HUES6 (cell line): Measurements from ENCODE around the gene GABBR2.

ENCODE experiments used
- H3K27ac ChIP-seq: 2 replicates; pipeline ENCODE4 v1.7.0; 2013; ENCODE audit warnings: low read depth, mild to moderate bottlenecking, low read length, inconsistent platforms
- H3K27me3 ChIP-seq: 2 replicates; pipeline ENCODE4 v1.6.1; 2013; ENCODE audit warnings: low read length; ENCODE audit not compliant: control insufficient read depth, insufficient read depth
- H3K36me3 ChIP-seq: 2 replicates; pipeline ENCODE4 v1.6.1; 2013; ENCODE audit warnings: low read length; ENCODE audit not compliant: control insufficient read depth, insufficient read depth
- H3K4me1 ChIP-seq: 2 replicates; pipeline ENCODE4 v1.6.1; 2013; ENCODE audit warnings: low read length; ENCODE audit not compliant: control insufficient read depth, insufficient read depth
- H3K4me3 ChIP-seq: 2 replicates; pipeline ENCODE4 v1.5.1; 2013; ENCODE audit warnings: low read depth, low read length
- H3K9ac ChIP-seq: one replicate; pipeline ENCODE4 v1.6.1; 2013; ENCODE audit warnings: mild to moderate bottlenecking, low read length
- H3K9me3 ChIP-seq: 2 replicates; pipeline ENCODE4 v1.6.1; 2013; ENCODE audit warnings: low read depth, low read length; ENCODE audit not compliant: control insufficient read depth, insufficient read depth

Gene GABBR2

DNA sequence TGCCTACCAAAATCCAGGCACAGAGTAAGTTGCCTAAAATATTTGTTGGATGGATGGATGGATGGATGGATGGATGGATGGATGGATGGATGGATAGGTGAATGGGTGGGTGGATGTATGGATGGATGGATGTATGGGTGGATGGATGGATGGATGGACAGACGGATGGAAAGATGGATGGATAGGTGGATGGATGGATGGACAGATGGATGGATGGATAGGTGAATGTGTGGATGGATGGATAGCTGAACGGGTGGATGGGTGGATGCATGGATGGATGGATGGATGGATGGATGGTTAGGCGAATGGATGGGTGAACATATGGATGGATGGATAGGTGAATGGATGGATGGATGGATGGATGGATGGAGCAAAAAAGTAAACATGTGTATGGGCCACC lies 131.9 kb downstream of the GABBR2 start:
- Histone ChIP-seq H3K36me3 (no peaks in the 10 kb centered on the region), H3K9me3 (no peaks in the 10 kb centered on the region), H3K4me1 (no peaks in the 10 kb centered on the region), H3K9ac (no peak overlapping the region), H3K4me3 (no peak overlapping the region), H3K27ac (no peak overlapping the region), H3K27me3 (no peaks in the 10 kb centered on the region)

DNA sequence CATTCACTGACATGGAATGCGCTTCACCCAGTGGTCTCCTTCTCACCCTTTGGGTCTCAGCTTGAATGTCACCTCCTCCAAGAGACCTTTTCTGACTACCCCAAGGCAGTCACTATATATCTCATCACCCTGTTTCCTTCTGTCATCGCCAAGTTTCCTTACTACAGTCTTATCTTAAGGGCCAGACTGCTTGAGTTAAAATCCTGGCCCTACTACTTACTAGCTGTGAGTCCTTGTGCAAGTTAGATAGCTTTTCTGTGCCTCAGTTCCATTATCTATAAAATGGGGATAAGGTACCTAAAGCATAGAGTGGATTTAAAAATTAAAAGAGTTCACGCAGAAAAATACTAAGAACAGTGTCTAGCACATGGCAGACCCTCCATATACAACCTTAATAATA lies 132.4 kb downstream of the GABBR2 start:
- no peak overlapping the region for H3K4me3 ChIP-seq
- no peaks in the 10 kb centered on the region for H3K9me3 ChIP-seq
- H3K4me1 ChIP-seq, result no peaks in the 10 kb centered on the region
- no peaks in the 10 kb centered on the region for H3K27me3 ChIP-seq
- no peaks in the 10 kb centered on the region for H3K36me3 ChIP-seq
- no peak overlapping the region for H3K9ac ChIP-seq
- no peak overlapping the region for H3K27ac ChIP-seq

DNA sequence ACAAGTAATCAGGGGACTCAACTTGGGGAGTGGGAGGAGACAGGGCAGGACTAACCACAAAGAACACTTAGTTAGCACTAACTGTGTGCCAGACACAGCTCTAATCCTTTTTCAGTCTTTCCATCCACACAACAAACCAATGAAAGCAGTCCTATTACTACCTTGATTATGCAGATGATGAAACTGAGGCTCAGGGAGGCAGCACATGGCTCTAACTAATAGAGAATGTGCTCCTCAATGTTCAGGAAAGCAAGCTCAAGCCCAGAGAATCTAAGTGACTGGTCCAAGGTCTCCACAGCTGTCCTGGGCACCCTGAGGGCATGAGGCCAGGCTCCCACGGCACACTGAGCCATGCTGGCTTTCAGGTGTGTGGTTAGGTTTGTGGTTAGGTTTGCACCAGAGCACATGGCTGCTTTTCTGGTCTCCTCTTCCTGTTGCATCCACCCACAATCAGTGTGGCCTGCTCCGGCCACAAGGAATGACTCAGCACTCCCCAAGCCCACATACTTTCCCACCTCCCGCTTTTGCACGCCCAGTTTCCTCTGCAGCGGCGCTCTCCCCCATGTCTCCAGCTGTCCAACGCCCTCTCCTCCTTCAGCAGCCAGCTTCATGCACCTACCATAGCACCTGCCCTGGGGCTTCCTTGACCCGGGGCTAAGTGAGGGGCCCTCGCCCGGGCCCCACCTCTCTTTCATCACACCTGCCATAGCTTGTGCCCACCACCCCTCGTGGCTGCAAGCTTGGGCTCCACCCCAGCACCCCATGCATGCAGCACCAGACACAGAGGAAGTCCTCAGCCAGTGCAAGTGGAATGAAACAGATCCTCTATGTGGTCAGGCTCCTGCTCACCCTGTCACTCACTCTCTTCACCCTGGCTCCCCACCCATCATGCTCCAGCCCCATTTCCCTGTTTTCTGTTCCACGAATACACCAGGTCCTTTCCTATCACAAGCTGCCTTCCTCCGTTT lies 133.1 kb downstream of the GABBR2 start:
- H3K4me1 ChIP-seq, result no peaks in the 10 kb centered on the region
- H3K9me3 ChIP-seq, result no peaks in the 10 kb centered on the region
- H3K9ac ChIP-seq, result no peak overlapping the region
- H3K36me3 ChIP-seq, result no peaks in the 10 kb centered on the region
- no peak overlapping the region for H3K27ac ChIP-seq
- H3K4me3 ChIP-seq, result no peak overlapping the region
- H3K27me3 ChIP-seq, result no peaks in the 10 kb centered on the region

DNA sequence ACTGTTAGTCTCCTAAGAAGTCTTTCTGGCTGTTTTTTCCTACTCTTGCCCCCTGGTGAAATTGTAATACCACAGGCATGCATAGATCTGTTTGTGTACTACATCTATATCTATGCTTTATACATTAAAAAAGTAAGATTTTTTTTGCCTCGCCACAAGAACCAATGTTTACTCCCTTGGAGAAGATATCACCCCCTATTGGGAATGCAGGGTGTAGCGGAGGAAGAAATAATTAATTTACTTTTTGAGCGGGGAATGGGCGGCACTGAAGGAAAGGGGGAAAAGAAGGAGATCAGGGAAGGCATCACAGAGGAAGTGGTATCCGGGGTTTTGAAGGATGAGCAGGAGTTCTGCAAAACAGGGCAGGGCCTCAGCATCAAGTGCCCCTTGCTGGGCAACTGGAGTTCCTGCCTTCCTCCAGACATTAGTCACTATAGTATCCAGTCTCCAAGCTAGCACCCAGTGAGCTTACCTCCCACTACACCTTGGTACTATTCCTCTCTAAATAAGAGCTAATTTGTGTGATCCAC lies 134.9 kb downstream of the GABBR2 start:
- H3K9me3 ChIP-seq, result no peaks in the 10 kb centered on the region
- no peaks in the 10 kb centered on the region for H3K27me3 ChIP-seq
- H3K4me1 ChIP-seq, result no peaks in the 10 kb centered on the region
- no peak overlapping the region for H3K4me3 ChIP-seq
- no peak overlapping the region for H3K27ac ChIP-seq
- H3K9ac ChIP-seq, result no peak overlapping the region
- H3K36me3 ChIP-seq, result no peaks in the 10 kb centered on the region

DNA sequence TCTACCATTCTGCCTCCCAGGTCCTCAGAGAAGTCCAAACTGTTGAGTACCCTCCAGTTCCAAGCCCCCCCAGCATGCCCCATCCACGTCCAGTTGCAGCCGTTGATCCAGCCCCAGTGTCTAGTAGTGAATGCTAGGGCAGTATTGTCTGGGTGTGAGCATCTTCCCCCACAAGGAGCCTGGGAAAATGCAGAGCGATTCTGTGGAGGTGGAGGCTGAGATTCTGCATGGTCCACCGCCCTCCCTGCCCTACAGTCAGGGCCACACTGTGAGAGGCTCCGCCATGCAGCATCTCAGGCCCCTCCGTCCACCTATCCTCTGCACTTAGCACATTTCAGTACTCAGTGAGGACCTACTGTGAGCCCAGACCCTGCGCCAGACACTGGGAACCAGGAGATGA lies 135.9 kb downstream of the GABBR2 start:
- Histone ChIP-seq H3K9me3 (no peaks in the 10 kb centered on the region), H3K4me3 (no peak overlapping the region), H3K9ac (no peak overlapping the region), H3K27ac (no peak overlapping the region), H3K36me3 (no peaks in the 10 kb centered on the region), H3K27me3 (no peaks in the 10 kb centered on the region), H3K4me1 (no peaks in the 10 kb centered on the region)

DNA sequence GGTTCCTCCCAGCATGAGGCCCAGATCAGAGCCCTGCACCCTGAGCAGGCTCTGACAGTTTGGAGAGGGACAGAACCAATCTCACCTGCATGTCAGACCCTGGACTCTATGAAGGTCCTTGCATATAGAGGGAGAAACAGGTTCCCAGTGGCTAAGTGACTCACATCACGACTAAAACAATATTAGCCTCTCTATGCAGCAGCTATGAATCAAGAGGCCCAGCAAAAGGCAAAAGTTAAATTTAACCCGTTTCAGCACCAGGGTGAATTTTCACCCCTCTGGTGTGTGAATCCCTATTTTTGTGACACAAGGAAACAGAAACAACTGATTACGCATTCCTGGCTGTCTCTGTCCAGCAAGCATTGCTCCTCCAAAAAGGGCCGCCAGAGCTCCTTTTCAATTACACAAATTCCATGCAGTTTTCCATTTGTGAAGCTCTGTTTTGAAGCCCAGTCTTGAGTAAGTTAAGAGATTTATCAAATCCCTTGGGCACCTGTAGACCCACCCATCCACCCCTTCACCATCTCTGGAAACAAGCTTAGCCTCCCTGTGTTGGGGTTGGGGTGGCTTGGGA lies 136.6 kb downstream of the GABBR2 start:
- Histone ChIP-seq H3K9ac (no peak overlapping the region), H3K9me3 (no peaks in the 10 kb centered on the region)

DNA sequence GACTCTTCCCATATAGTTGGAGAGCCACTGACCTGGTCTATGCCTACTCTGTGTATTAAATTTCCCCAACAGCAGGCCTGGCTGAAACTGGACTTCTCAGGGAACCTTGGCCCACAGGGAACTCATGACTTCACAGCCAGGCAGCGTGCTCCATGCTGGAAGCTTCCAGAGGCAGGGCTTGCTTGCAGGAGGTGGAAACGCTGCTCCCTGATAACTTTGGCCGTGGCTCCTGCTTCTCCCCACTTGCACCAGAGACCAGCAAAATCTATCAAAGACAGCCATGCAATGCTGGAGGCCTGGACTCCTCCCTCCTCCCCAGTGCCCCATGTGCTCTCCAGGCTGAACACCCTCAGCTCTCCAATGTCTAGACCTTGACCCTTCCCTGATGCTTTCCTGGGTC lies 137.1 kb downstream of the GABBR2 start:
- no peak overlapping the region for H3K4me3 ChIP-seq
- no peaks in the 10 kb centered on the region for H3K9me3 ChIP-seq
- H3K9ac ChIP-seq, result no peak overlapping the region
- H3K36me3 ChIP-seq, result no peaks in the 10 kb centered on the region
- H3K27ac ChIP-seq, result no peak overlapping the region
- no peaks in the 10 kb centered on the region for H3K27me3 ChIP-seq
- no peaks in the 10 kb centered on the region for H3K4me1 ChIP-seq

More for the DNA sequence above, 136.6 kb downstream of the GABBR2 start:
- H3K4me3 ChIP-seq, result no peak overlapping the region
- H3K36me3 ChIP-seq, result no peaks in the 10 kb centered on the region
- H3K27me3 ChIP-seq, result no peaks in the 10 kb centered on the region
- H3K27ac ChIP-seq, result no peak overlapping the region
- H3K4me1 ChIP-seq, result no peaks in the 10 kb centered on the region

DNA sequence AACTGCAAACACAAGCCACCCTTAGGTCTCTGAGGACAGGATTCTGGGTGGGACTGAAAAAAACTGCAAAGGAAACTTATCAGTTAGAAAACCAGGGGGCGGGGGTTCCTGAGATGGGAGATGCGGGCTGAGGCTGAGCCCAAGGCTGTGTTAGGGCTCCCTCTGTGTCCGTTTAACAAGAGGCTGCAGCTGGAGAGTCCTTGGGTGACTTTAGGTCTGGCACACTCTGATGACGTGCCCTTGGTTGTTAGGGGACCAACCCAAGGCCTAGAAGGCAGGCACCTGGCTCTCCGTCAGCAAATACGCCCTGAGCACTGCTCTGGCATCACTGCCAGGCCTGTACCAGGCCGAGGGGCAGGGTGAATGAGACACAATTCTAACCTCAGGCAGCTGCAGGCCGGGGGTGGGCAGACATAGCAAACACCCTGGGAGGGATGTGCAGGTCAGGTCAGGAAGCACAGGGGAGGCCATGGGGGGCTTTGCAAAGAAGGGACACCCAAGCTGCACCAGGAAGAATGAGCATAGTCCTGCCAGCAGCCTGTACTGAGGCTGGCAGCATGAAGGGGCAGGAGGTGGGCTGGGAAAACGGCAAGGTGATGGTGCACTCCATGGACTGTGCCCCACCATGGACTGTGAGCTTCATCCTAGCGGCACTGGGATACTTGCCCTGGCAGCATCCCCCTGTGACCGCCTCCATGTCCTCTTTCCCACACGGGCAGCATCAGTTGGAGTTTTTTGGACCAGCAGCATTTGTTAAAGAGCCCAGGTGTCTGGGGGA lies 137.9 kb downstream of the GABBR2 start:
- H3K27ac ChIP-seq, result no peak overlapping the region
- no peak overlapping the region for H3K9ac ChIP-seq
- H3K4me1 ChIP-seq, result no peaks in the 10 kb centered on the region
- H3K36me3 ChIP-seq, result no peaks in the 10 kb centered on the region
- H3K9me3 ChIP-seq, result no peaks in the 10 kb centered on the region
- H3K27me3 ChIP-seq, result no peaks in the 10 kb centered on the region
- H3K4me3 ChIP-seq, result no peak overlapping the region

DNA sequence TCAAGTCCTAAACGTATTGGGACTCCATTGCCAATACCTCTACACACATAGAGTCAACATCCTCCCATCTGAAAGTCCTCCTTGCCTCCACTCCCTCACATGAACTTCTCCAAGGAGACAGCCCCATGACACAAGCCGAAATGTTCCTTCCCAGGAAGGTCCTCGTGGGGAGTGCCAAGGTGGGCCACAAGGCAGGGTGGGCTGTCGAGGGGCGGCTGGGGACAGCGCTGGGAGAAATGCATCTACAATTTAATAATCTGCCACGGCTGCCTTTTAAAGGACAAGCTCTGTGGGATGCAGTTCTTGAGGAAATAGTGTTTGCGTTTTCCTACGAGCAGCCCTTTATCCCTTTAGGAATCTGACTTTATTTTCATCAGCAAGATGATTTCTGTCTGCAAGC lies 138.7 kb downstream of the GABBR2 start:
- H3K27ac ChIP-seq, result no peak overlapping the region
- no peaks in the 10 kb centered on the region for H3K4me1 ChIP-seq
- H3K9me3 ChIP-seq, result no peaks in the 10 kb centered on the region
- no peak overlapping the region for H3K4me3 ChIP-seq
- H3K36me3 ChIP-seq, result no peaks in the 10 kb centered on the region
- H3K9ac ChIP-seq, result no peak overlapping the region
- H3K27me3 ChIP-seq, result no peaks in the 10 kb centered on the region

DNA sequence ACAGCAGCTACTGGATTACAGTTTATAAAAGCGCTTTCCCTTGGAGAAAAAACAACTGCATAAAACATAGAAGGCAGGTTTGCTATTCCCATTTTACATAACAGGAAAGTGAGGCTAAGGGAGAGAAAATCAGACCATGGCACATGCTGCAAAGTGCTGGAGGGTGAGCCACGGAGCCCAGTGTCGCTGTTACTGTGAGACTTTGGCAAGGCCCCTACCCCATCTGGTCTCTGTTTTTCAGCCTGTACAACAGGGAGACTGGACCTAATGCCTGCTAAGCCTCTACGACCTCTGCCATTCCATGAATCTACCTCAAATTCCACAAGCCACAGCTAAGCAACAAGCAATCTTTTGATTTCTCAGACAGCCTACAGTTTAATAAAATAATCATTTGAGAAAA lies 139.2 kb downstream of the GABBR2 start:
- Histone ChIP-seq H3K4me3 (no peak overlapping the region), H3K4me1 (no peaks in the 10 kb centered on the region), H3K27me3 (no peaks in the 10 kb centered on the region), H3K27ac (no peak overlapping the region), H3K9me3 (no peaks in the 10 kb centered on the region), H3K36me3 (no peaks in the 10 kb centered on the region), H3K9ac (no peak overlapping the region)
